Neural cell (in vitro differentiated cells): ENCODE results near the gene PCED1B. TPM values are rescaled to one million over a fixed set of nuclear protein-coding genes. Genes with fewer than 3 reads are reported as not detected.

Source experiments
- H2AFZ ChIP-seq: fragments of 200-600, 300-800 bp; sonication (generic), shearing (Covaris generic); 2 replicates; pipeline ENCODE4 v1.6.0; 2014; ENCODE audit warnings: low read depth, mild to moderate bottlenecking, antibody characterized with exemption, low read length, moderate library complexity
- H3F3A ChIP-seq: fragments of 200-600 bp; shearing (Covaris generic); 2 replicates; pipeline ENCODE4 v1.6.1; 2016; ENCODE audit warnings: mild to moderate bottlenecking, moderate library complexity, mixed read lengths, antibody characterized with exemption, low read length; ENCODE audit not compliant: insufficient read depth, poor library complexity, severe bottlenecking
- H3K27ac ChIP-seq: fragments of 200-600, 300-800 bp; sonication (generic), shearing (Covaris generic); 2 replicates; pipeline ENCODE4 v1.5.1; 2014; ENCODE audit warnings: mild to moderate bottlenecking, low read length, moderate library complexity
- H3K27me3 ChIP-seq: fragments of 300-800, 200-600 bp; sonication (generic), shearing (Covaris generic); 2 replicates; pipeline ENCODE4 v1.6.0; 2014; ENCODE audit warnings: mild to moderate bottlenecking, low read depth, low read length, moderate library complexity; ENCODE audit not compliant: insufficient read depth
- H3K36me3 ChIP-seq: fragments of 300-800, 200-600 bp; sonication (generic), shearing (Covaris generic); 2 replicates; pipeline ENCODE4 v1.5.1; 2014; ENCODE audit warnings: mild to moderate bottlenecking, antibody characterized with exemption, low read length, moderate library complexity; ENCODE audit not compliant: insufficient read depth
- H3K4me2 ChIP-seq: fragments of 300-800, 200-600 bp; sonication (generic), shearing (Covaris generic); 2 replicates; pipeline ENCODE4 v1.6.0; 2014; ENCODE audit warnings: mild to moderate bottlenecking, low read length
- H3K4me3 ChIP-seq: fragments of 300-800, 200-600 bp; sonication (generic), shearing (Covaris generic); 2 replicates; pipeline ENCODE4 v1.5.1; 2014; ENCODE audit warnings: mild to moderate bottlenecking, low read length, moderate library complexity
- H3K79me2 ChIP-seq: fragments of 200-600 bp; shearing (Covaris generic); replicated peaks from 2 replicates; pipeline ENCODE4 v1.6.0; 2014; ENCODE audit warnings: mild to moderate bottlenecking, low read length, moderate library complexity; ENCODE audit not compliant: insufficient read depth
- H3K9ac ChIP-seq: fragments of 300-800, 200-600 bp; sonication (generic), shearing (Covaris generic); 2 replicates; pipeline ENCODE4 v1.6.1; 2016; ENCODE audit warnings: mild to moderate bottlenecking, low read length, mixed read lengths
- H3K9me2 ChIP-seq: fragments of 200-600 bp; shearing (Covaris generic); 2 replicates; pipeline ENCODE4 v1.6.1; 2016; ENCODE audit warnings: mild to moderate bottlenecking, low read length, mixed read lengths; ENCODE audit not compliant: insufficient read depth
- H3K9me3 ChIP-seq: fragments of 200-600, 300-800 bp; sonication (generic), shearing (Covaris generic); 2 replicates; pipeline ENCODE4 v1.6.1; 2016; ENCODE audit warnings: mild to moderate bottlenecking, mixed run types, low read length, moderate library complexity, mixed read lengths
- H4K20me1 ChIP-seq: fragments of 200-600 bp; shearing (Covaris generic); 2 replicates; pipeline ENCODE4 v1.6.1; 2016; ENCODE audit warnings: mild to moderate bottlenecking, mixed run types; ENCODE audit not compliant: insufficient read depth
- EP300 ChIP-seq: fragments of 450-650 bp; conservative IDR thresholded peaks from 2 replicates; pipeline ENCODE4 v1.6.1; 2014; ENCODE audit warnings: antibody characterized with exemption, mild to moderate bottlenecking, moderate library complexity; ENCODE audit not compliant: poor library complexity, severe bottlenecking
- EZH2 ChIP-seq: fragments of 200-600, 300-800 bp; shearing (Covaris generic), sonication (generic); IDR thresholded peaks from 2 replicates; pipeline ENCODE4 v1.6.1; 2014; ENCODE audit warnings: antibody characterized with exemption, low read length, borderline replicate concordance, mild to moderate bottlenecking; ENCODE audit not compliant: insufficient read depth, poor library complexity, severe bottlenecking
- MXI1 ChIP-seq: fragments of 450-650 bp; conservative IDR thresholded peaks from 2 replicates; pipeline ENCODE4 v1.6.1; 2014; ENCODE audit warnings: antibody characterized with exemption, mild to moderate bottlenecking; ENCODE audit not compliant: poor library complexity, severe bottlenecking
- POLR2AphosphoS5 ChIP-seq: IDR thresholded peaks from 2 replicates; pipeline ENCODE4 v1.6.1; 2012
- RAD21 ChIP-seq: fragments of 450-650 bp; conservative IDR thresholded peaks from 2 replicates; pipeline ENCODE4 v1.6.1; 2014; ENCODE audit warnings: antibody characterized with exemption, mild to moderate bottlenecking, moderate library complexity
- SMC3 ChIP-seq: fragments of 450-650 bp; conservative IDR thresholded peaks from 2 replicates; pipeline ENCODE4 v1.6.1; 2014; ENCODE audit warnings: antibody characterized with exemption, mild to moderate bottlenecking, moderate library complexity; ENCODE audit not compliant: poor library complexity
- TAF1 ChIP-seq: IDR thresholded peaks from 2 replicates; pipeline ENCODE4 v1.6.1; 2012; ENCODE audit warnings: low read depth
- polyA plus RNA-seq: library from polyadenylated mRNA; depleted of rRNA; stranded (reverse); fragments of >200 nt; gene quantifications from 2 replicates; pipeline ENCODE4 v1.2.3, GENCODE V29; 2014
- TF ChIP-seq, protein P1 (sequence below): IDR thresholded peaks from 2 replicates; pipeline ENCODE4 v1.6.1; 2012; ENCODE audit warnings: borderline replicate concordance
- TF ChIP-seq, protein P2 (sequence below): fragments of 450-650 bp; IDR thresholded peaks from 2 replicates; pipeline ENCODE4 v1.5.1; 2014; ENCODE audit warnings: antibody characterized with exemption, mild to moderate bottlenecking, moderate library complexity; ENCODE audit not compliant: poor library complexity, severe bottlenecking

Gene PCED1B
- polyA plus RNA-seq, 1 donor from 2014 or later = not detected

DNA sequence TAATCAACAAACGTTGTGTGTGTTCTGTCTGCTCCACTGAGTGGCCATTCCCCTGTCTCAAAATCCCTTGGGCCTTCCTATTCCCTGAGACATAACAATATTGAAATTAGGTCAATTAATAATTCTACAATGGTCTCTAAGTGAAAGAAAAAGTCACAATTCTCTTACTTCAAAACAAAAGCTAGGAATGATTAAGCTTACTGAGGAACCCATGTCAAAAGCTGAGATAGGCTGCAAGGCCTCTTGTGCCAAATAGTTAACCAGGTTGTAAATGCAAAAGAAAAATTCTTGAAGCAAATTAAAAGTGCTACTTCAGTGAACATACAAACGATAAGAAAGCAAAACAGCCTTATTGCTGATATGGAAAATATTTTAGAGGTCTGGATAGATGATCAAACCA lies 65.3 kb downstream of the PCED1B start:
- H3K9me2 ChIP-seq = no peaks in the 10 kb centered on the region
- H3K36me3 ChIP-seq = no peaks in the 10 kb centered on the region
- no peak overlapping the region for H2AFZ ChIP-seq
- H3K79me2 ChIP-seq = no peaks in the 10 kb centered on the region
- H3F3A ChIP-seq = no peaks in the 10 kb centered on the region
- H3K27me3 ChIP-seq = no peaks in the 10 kb centered on the region
- no peak overlapping the region for H3K4me3 ChIP-seq
- H3K27ac ChIP-seq = no peak overlapping the region
- H4K20me1 ChIP-seq = no peaks in the 10 kb centered on the region
- TF ChIP-seq RAD21 (no peak), SMC3 (no peak), EZH2 (no peak)
- TF ChIP-seq, protein P1, sequence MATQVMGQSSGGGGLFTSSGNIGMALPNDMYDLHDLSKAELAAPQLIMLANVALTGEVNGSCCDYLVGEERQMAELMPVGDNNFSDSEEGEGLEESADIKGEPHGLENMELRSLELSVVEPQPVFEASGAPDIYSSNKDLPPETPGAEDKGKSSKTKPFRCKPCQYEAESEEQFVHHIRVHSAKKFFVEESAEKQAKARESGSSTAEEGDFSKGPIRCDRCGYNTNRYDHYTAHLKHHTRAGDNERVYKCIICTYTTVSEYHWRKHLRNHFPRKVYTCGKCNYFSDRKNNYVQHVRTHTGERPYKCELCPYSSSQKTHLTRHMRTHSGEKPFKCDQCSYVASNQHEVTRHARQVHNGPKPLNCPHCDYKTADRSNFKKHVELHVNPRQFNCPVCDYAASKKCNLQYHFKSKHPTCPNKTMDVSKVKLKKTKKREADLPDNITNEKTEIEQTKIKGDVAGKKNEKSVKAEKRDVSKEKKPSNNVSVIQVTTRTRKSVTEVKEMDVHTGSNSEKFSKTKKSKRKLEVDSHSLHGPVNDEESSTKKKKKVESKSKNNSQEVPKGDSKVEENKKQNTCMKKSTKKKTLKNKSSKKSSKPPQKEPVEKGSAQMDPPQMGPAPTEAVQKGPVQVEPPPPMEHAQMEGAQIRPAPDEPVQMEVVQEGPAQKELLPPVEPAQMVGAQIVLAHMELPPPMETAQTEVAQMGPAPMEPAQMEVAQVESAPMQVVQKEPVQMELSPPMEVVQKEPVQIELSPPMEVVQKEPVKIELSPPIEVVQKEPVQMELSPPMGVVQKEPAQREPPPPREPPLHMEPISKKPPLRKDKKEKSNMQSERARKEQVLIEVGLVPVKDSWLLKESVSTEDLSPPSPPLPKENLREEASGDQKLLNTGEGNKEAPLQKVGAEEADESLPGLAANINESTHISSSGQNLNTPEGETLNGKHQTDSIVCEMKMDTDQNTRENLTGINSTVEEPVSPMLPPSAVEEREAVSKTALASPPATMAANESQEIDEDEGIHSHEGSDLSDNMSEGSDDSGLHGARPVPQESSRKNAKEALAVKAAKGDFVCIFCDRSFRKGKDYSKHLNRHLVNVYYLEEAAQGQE = no peak
- no peaks in the 10 kb centered on the region for H3K9me3 ChIP-seq
- H3K9ac ChIP-seq = no peak overlapping the region
- H3K4me2 ChIP-seq = no peak overlapping the region

DNA sequence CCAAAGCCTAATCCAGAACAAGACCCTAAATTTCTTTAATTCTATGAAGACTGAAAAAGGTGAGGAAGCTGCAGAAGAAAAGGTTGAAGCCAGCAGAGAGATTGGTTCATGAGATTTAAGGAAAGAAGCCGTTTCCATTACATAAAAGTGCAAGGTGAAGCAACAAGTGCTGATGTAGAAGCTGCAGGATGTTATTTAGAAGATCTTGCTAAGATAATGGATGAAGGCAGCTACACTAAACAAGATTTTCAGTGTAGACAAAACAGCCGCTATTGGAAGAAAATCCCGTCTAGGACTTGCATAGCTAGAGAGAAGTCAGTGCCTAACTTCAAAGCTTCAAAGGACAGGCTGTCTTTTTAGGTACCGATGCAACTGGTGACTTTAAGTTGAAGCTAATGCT lies 65.8 kb downstream of the PCED1B start:
- TF ChIP-seq POLR2AphosphoS5 (no peak), SMC3 (no peak), MXI1 (no peak), EP300 (no peak), RAD21 (no peak), EZH2 (no peak), TAF1 (no peak)
- TF ChIP-seq, protein P1 = no peak
- TF ChIP-seq, protein P2, sequence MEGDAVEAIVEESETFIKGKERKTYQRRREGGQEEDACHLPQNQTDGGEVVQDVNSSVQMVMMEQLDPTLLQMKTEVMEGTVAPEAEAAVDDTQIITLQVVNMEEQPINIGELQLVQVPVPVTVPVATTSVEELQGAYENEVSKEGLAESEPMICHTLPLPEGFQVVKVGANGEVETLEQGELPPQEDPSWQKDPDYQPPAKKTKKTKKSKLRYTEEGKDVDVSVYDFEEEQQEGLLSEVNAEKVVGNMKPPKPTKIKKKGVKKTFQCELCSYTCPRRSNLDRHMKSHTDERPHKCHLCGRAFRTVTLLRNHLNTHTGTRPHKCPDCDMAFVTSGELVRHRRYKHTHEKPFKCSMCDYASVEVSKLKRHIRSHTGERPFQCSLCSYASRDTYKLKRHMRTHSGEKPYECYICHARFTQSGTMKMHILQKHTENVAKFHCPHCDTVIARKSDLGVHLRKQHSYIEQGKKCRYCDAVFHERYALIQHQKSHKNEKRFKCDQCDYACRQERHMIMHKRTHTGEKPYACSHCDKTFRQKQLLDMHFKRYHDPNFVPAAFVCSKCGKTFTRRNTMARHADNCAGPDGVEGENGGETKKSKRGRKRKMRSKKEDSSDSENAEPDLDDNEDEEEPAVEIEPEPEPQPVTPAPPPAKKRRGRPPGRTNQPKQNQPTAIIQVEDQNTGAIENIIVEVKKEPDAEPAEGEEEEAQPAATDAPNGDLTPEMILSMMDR = no peak
- H3K27ac ChIP-seq = no peak overlapping the region
- no peaks in the 10 kb centered on the region for H3K36me3 ChIP-seq
- no peaks in the 10 kb centered on the region for H3K79me2 ChIP-seq
- H3K4me3 ChIP-seq = no peak overlapping the region
- no peaks in the 10 kb centered on the region for H3K27me3 ChIP-seq
- no peaks in the 10 kb centered on the region for H4K20me1 ChIP-seq
- no peaks in the 10 kb centered on the region for H3K9me3 ChIP-seq
- no peak overlapping the region for H2AFZ ChIP-seq
- no peaks in the 10 kb centered on the region for H3K9me2 ChIP-seq
- no peak overlapping the region for H3K4me2 ChIP-seq
- no peaks in the 10 kb centered on the region for H3F3A ChIP-seq
- H3K9ac ChIP-seq = no peak overlapping the region
